Spleen (tissue), 7 donors: Measurements from ENCODE around the gene NRN1.

Experiments used
- CTCF ChIP-seq, 11 experiments: fragments of 200-600 bp in 7 of 11; fragments of 450-650 bp in 4 of 11; sonication (generic) in 4 of 11; IDR thresholded peaks in 8 of 11; conservative IDR thresholded peaks in 3 of 11; 1 replicate in 7 of 11; 2 replicates in 4 of 11; pipeline versions ENCODE4 v1.4.0 to v1.8.0; 2016 to 2021; ENCODE audit warnings: antibody characterized with exemption in 11 of 11, inconsistent platforms in 4 of 11, mild to moderate bottlenecking in 1 of 11
- POLR2AphosphoS5 ChIP-seq, 3 donors: sonication (generic); formaldehyde crosslinking; IDR thresholded peaks; one replicate each; pipeline ENCODE4 v1.5.1; 2017; ENCODE audit warnings: antibody characterized with exemption in 3 of 3
- donor health status: DM: no; HTN: no; CAD: no; lungs with moderate emphysema.
- donor health status: DM: no; HTN: no; CAD: no.
- donor health status: DM: no; HTN: no; CAD: no.

- peak in 3 of 11 experiments; percentile 16 to 36 (median 30) for TF ChIP-seq CTCF (IDR thresholded peaks at IDR 0.05 in 8 of 11, conservative IDR thresholded peaks at IDR 0.05 in 3 of 11)
- peak in 2 of 3 donors; percentile 64 for TF ChIP-seq POLR2AphosphoS5 (IDR thresholded peaks at IDR 0.05)
These were observed 802 bp upstream of the NRN1 start for GRCh38 chr6:6007366-6008088.
